Mesothelial cell of epicardium (in vitro differentiated cells): ENCODE data around the gene CPNE1. TPM values are rescaled to one million over a fixed set of nuclear protein-coding genes. Genes with fewer than 3 reads are reported as not detected.
A peak's percentile ranks its signal among the peaks of the same experiment; 100 is the strongest.

Experiments used
- DNase-seq, 2 experiments: peaks; one replicate each; pipeline ENCODE4 v3.0.0; 2021; ENCODE audit warnings: low spot score in 2 of 2; ENCODE audit not compliant: unreplicated experiment in 2 of 2
- H3K27ac Mint-ChIP-seq: 2 replicates; pipeline ENCODE4 v1.8.0; 2021; ENCODE audit warnings: mixed read lengths
- H3K27me3 Mint-ChIP-seq: 2 replicates; pipeline ENCODE4 v1.8.0; 2021; ENCODE audit warnings: low read depth, mixed read lengths
- H3K36me3 Mint-ChIP-seq: 2 replicates; pipeline ENCODE4 v1.8.0; 2021; ENCODE audit warnings: mixed read lengths
- H3K4me1 Mint-ChIP-seq: 2 replicates; pipeline ENCODE4 v1.8.0; 2021; ENCODE audit warnings: mixed read lengths
- H3K4me3 Mint-ChIP-seq: 2 replicates; pipeline ENCODE4 v1.8.0; 2021; ENCODE audit warnings: mild to moderate bottlenecking, moderate library complexity, mixed read lengths
- H3K9me3 Mint-ChIP-seq: 2 replicates; pipeline ENCODE4 v1.8.0; 2021; ENCODE audit warnings: mixed read lengths
- total RNA-seq: library from RNA; stranded (reverse); gene quantifications from 3 replicates; pipeline ENCODE4 v1.2.1, GENCODE V29; 2021
- TF ChIP-seq, protein P1 (sequence below): fragments of 200-600 bp; sonication (generic); IDR thresholded peaks from one replicate; pipeline ENCODE4 v1.5.0; 2021; ENCODE audit warnings: antibody characterized with exemption; ENCODE audit not compliant: unreplicated experiment

Gene CPNE1
- total RNA-seq, 1 donor from 2014 or later, result 246 TPM

DNA sequence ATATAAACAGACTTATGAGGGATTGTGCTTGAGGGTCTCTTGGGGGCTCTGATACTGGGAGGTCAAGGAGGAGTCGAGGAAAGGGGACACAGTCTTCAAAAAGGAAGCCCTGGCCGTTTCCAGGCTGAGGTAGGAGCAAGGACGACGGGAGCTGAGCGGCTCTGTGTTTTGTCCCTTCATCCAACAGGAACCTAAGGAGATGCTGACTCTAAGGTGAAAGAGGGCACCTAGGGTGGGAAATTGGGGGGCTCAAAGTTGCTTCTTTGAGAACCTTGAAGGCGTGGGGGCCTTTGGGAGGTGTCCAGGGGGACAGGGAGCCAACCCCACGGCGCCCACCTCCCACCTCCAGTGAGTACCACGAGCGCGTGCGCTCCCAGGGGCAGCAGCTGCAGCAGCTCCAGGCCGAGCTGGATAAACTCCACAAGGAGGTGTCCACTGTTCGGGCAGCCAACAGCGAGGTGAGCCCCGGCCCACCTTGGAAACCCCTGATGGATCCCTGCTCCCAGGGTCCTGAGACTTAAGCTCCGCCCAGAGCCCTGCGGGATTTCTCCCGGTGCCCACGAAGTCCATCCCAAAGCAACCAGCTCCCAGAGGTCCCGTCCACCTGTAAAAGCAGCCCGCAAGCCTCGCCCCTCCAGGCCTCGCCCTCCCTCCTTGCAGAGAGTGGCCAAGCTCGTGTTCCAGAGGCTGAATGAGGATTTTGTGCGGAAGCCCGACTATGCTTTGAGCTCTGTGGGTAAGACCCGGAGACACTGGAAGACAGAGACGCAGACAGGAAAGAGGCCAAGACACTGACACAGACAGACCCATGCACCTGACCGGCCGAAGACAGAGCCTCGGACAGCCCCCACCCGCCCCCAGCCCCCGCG, 46.2 kb downstream of the CPNE1 start:
- H3K36me3 Mint-ChIP-seq, result peaks cover 5% of the 10 kb centered on the region
- peaks cover 23% of the 10 kb centered on the region for H3K4me1 Mint-ChIP-seq
- peak overlapping the region; percentile 76 for H3K4me3 Mint-ChIP-seq
- peaks cover 10% of the 10 kb centered on the region for H3K27me3 Mint-ChIP-seq
- no peak for DNase-seq
- no peak overlapping the region for H3K27ac Mint-ChIP-seq
- TF ChIP-seq, protein P1, sequence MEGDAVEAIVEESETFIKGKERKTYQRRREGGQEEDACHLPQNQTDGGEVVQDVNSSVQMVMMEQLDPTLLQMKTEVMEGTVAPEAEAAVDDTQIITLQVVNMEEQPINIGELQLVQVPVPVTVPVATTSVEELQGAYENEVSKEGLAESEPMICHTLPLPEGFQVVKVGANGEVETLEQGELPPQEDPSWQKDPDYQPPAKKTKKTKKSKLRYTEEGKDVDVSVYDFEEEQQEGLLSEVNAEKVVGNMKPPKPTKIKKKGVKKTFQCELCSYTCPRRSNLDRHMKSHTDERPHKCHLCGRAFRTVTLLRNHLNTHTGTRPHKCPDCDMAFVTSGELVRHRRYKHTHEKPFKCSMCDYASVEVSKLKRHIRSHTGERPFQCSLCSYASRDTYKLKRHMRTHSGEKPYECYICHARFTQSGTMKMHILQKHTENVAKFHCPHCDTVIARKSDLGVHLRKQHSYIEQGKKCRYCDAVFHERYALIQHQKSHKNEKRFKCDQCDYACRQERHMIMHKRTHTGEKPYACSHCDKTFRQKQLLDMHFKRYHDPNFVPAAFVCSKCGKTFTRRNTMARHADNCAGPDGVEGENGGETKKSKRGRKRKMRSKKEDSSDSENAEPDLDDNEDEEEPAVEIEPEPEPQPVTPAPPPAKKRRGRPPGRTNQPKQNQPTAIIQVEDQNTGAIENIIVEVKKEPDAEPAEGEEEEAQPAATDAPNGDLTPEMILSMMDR, result no peak
- no peaks in the 10 kb centered on the region for H3K9me3 Mint-ChIP-seq

GRCh38 chr20:35617397-35618262, 47.1 kb downstream of the CPNE1 start:
- no peak for DNase-seq
- Mint-ChIP-seq H3K27me3 (peaks cover 10% of the 10 kb centered on the region), H3K4me3 (peak overlapping the region; percentile 76), H3K36me3 (peaks cover 5% of the 10 kb centered on the region), H3K4me1 (peaks cover 23% of the 10 kb centered on the region), H3K9me3 (no peaks in the 10 kb centered on the region), H3K27ac (peak overlapping the region; percentile 69)
- TF ChIP-seq, protein P1, result no peak

GRCh38 chr20:35616465-35617396, 48.0 kb downstream of the CPNE1 start:
- H3K9me3 Mint-ChIP-seq, result no peaks in the 10 kb centered on the region
- TF ChIP-seq, protein P1, result no peak
- peak; percentile 53 to 76 for DNase-seq
- H3K27ac Mint-ChIP-seq, result peak overlapping the region; percentile 89
- peaks cover 4% of the 10 kb centered on the region for H3K36me3 Mint-ChIP-seq
- H3K4me1 Mint-ChIP-seq, result peaks cover 23% of the 10 kb centered on the region
- H3K4me3 Mint-ChIP-seq, result peak overlapping the region; percentile 76
- peaks cover 10% of the 10 kb centered on the region for H3K27me3 Mint-ChIP-seq

DNA sequence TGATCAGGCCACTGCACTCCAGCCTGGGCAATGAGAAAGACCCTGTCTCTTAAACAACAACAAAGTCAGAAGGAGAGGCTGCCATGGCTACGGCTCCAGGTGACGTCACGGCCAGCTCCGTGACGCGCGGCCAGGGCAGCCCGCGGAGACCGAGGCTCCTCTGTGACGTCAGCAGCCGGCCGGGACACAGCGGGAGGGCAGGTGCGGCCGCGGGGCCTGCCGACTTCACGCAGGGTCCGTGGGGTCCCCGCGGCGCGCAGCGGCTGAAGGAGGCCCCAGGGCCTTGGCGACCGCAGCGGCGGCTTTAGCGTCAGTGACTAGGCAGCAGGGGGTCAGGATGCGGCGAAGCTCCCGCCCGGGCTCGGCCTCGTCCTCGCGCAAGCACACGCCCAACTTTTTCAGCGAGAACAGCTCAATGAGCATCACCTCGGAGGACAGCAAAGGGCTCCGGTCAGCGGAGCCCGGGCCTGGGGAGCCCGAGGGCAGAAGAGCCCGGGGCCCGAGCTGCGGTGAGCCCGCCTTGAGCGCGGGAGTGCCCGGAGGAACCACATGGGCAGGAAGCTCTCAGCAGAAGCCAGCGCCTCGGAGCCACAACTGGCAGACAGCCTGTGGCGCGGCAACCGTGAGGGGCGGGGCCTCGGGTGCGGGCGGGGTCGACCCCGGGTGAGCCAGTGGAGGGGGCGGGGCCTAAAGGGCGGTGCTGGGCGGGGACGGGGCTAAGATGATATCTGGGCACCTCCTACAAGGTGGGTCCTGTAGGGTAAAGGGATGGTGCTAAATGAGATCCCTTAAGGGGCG, 48.8 kb downstream of the CPNE1 start, which contains the start of gene SPAG4:
Gene SPAG4 (plus strand): TSS at position 163 of the 798 bp plus-strand sequence. CDS start 175 bp downstream, at position 338.
- peak; percentile 93 to 96 for DNase-seq
- no peaks in the 10 kb centered on the region for H3K9me3 Mint-ChIP-seq
- H3K4me1 Mint-ChIP-seq, result peaks cover 23% of the 10 kb centered on the region
- TF ChIP-seq, protein P1, result no peak
- H3K27me3 Mint-ChIP-seq, result peaks cover 10% of the 10 kb centered on the region
- H3K4me3 Mint-ChIP-seq, result peak within 1 kb of the TSS; percentile 76
- H3K27ac Mint-ChIP-seq, result peak within 1 kb of the TSS; percentile 92
- no peaks in the 10 kb centered on the region for H3K36me3 Mint-ChIP-seq
